ENCODE measurements around the gene KCNK2. TPM values are rescaled to one million over a fixed set of nuclear protein-coding genes. Genes with fewer than 3 reads are reported as not detected.

Gene KCNK2
- total and polyA plus RNA-seq, 2 experiments from 2014 or later = 0.07 to 0.24 TPM

GRCh38 chr1:215064327-215064726 lies 18.2 kb upstream of the KCNK2 start (continued):
- TF ChIP-seq REST (IDR thresholded peaks at IDR 0.05; ENCODE audit: unreplicated experiment) = no peak
- no peak for TF ChIP-seq ZNF114 (CRISPR knock-in tag; IDR thresholded peaks at IDR 0.05)
- no peak for TF ChIP-seq POLR2AphosphoS5 (IDR thresholded peaks at IDR 0.05; ENCODE audit: low read depth)
- TF ChIP-seq STAT1 (IDR thresholded peaks at IDR 0.05; ENCODE audit: unreplicated experiment) = no peak
- TF ChIP-seq NANOG (IDR thresholded peaks at IDR 0.05; ENCODE audit: borderline replicate concordance) = no peak
- no peak for TF ChIP-seq CREB1 (CRISPR knock-in tag; IDR thresholded peaks at IDR 0.05; ENCODE audit: low read depth)

- no peaks in the 10 kb centered on the region for H3K9me2 ChIP-seq (ENCODE audit: insufficient read depth)
- H2AFZ ChIP-seq = no peak overlapping the region
- no peak overlapping the region for H3K27ac Mint-ChIP-seq
- no peak overlapping the region for H3K27ac ChIP-seq (ENCODE audit: low read depth)
- H3K4me3 Mint-ChIP-seq = no peak overlapping the region
- H4K20me1 ChIP-seq (replicated peaks; ENCODE audit: insufficient read depth) = no peaks in the 10 kb centered on the region
- no peaks in the 10 kb centered on the region for H3K79me2 ChIP-seq (replicated peaks; ENCODE audit: insufficient read depth)
- H3K4me1 ChIP-seq (ENCODE audit: insufficient read depth) = no peaks in the 10 kb centered on the region
- no peaks in the 10 kb centered on the region for H3F3A ChIP-seq (replicated peaks; ENCODE audit: low read depth)
- peaks cover 3% of the 10 kb centered on the region for H3K27me3 Mint-ChIP-seq (ENCODE audit: insufficient read depth, low read depth, poor library complexity)
- no peaks in the 10 kb centered on the region; the same call in 2 of the 3 replicates for H3K9me3 Mint-ChIP-seq
- no peak overlapping the region for H3K4me2 ChIP-seq
- H3K27me3 ChIP-seq (ENCODE audit: insufficient read depth) = no peaks in the 10 kb centered on the region
- no peak for ATAC-seq
- DNase-seq (ENCODE audit: low spot score) = no peak
- no peaks in the 10 kb centered on the region for H3K36me3 Mint-ChIP-seq (ENCODE audit: low read depth)
- no peaks in the 10 kb centered on the region; the same call in 2 of the 3 replicates for H3K4me1 Mint-ChIP-seq
- no peak overlapping the region for H3K4me3 ChIP-seq
- no peaks in the 10 kb centered on the region for H3K36me3 ChIP-seq (ENCODE audit: insufficient read depth)
- TF ChIP-seq CTCF (conservative IDR thresholded peaks at IDR 0.05; ENCODE audit: low read depth in 2 of 2) (no peak), ZNF114 (CRISPR knock-in tag; IDR thresholded peaks at IDR 0.05) (no peak), EZH2 (IDR thresholded peaks at IDR 0.05; ENCODE audit: low read depth, unreplicated experiment) (no peak), REST (IDR thresholded peaks at IDR 0.05; ENCODE audit: unreplicated experiment) (no peak), ZNF462 (CRISPR knock-in tag; IDR thresholded peaks at IDR 0.05) (no peak), STAT1 (IDR thresholded peaks at IDR 0.05; ENCODE audit: unreplicated experiment) (no peak), ZNF331 (CRISPR knock-in tag; IDR thresholded peaks at IDR 0.05; ENCODE audit: low read depth) (no peak), CREB1 (CRISPR knock-in tag; IDR thresholded peaks at IDR 0.05; ENCODE audit: low read depth) (no peak)
Observed at GRCh38 chr1:215071078-215071477, 11.5 kb upstream of the KCNK2 start.

All from GM23338 (cell line).